GM23248 (cell line): ENCODE data around the gene DCTN4. TPM values are rescaled to one million over a fixed set of nuclear protein-coding genes. Genes with fewer than 3 reads are reported as not detected.

ENCODE experiments used
- DNase-seq: peaks from one replicate; pipeline ENCODE4 v3.0.0-alpha.2; 2015
- H2AFZ ChIP-seq: fragments of 200-600 bp; sonication (generic); 2 replicates; pipeline ENCODE4 v1.6.1; 2016; ENCODE audit warnings: antibody characterized with exemption
- H3F3A ChIP-seq: fragments of 200-600 bp; sonication (generic); 2 replicates; pipeline ENCODE4 v1.6.1; 2016; ENCODE audit warnings: mild to moderate bottlenecking, antibody characterized with exemption, mixed run types; ENCODE audit not compliant: insufficient read depth
- H3K27ac ChIP-seq: fragments of 200-600 bp; sonication (generic); 2 replicates; pipeline ENCODE4 v1.5.1; 2016; ENCODE audit warnings: mild to moderate bottlenecking
- H3K27me3 ChIP-seq: fragments of 200-600 bp; sonication (generic); replicated peaks from 2 replicates; pipeline ENCODE4 v1.6.1; 2016; ENCODE audit warnings: mild to moderate bottlenecking; ENCODE audit not compliant: insufficient read depth
- H3K36me3 ChIP-seq: fragments of 200-600 bp; sonication (generic); 2 replicates; pipeline ENCODE4 v1.6.1; 2016; ENCODE audit warnings: low read depth, mild to moderate bottlenecking
- H3K4me1 ChIP-seq: fragments of 200-600 bp; sonication (generic); 2 replicates; pipeline ENCODE4 v1.6.1; 2016; ENCODE audit warnings: mild to moderate bottlenecking; ENCODE audit not compliant: insufficient read depth
- H3K4me2 ChIP-seq: fragments of 200-600 bp; sonication (generic); one replicate; pipeline ENCODE4 v1.6.1; 2016; ENCODE audit warnings: mild to moderate bottlenecking; ENCODE audit not compliant: unreplicated experiment
- H3K4me3 ChIP-seq: fragments of 200-600 bp; sonication (generic); 2 replicates; pipeline ENCODE4 v1.5.1; 2016; ENCODE audit warnings: mild to moderate bottlenecking
- H3K79me2 ChIP-seq: fragments of 200-600 bp; sonication (generic); 2 replicates; pipeline ENCODE4 v1.6.1; 2016; ENCODE audit warnings: mild to moderate bottlenecking; ENCODE audit not compliant: insufficient read depth
- H3K9ac ChIP-seq: fragments of 200-600 bp; sonication (generic); 2 replicates; pipeline ENCODE4 v1.6.1; 2016; ENCODE audit warnings: mild to moderate bottlenecking
- H3K9me2 ChIP-seq: fragments of 200-600 bp; sonication (generic); 2 replicates; pipeline ENCODE4 v1.6.1; 2016; ENCODE audit warnings: mixed run types, mild to moderate bottlenecking, moderate library complexity; ENCODE audit not compliant: insufficient read depth
- H3K9me3 ChIP-seq: fragments of 200-600 bp; sonication (generic); one replicate; pipeline ENCODE4 v1.6.1; 2017; ENCODE audit warnings: low read depth
- H4K20me1 ChIP-seq: fragments of 200-600 bp; sonication (generic); 2 replicates; pipeline ENCODE4 v1.6.0; 2016; ENCODE audit not compliant: insufficient read depth
- EZH2 ChIP-seq: fragments of 200-600 bp; sonication (generic); IDR thresholded peaks from 2 replicates; pipeline ENCODE4 v1.6.1; 2018; ENCODE audit warnings: antibody characterized with exemption, mild to moderate bottlenecking; ENCODE audit not compliant: insufficient read depth, poor library complexity, severe bottlenecking
- EZH2phosphoT487 ChIP-seq: fragments of 200-600 bp; sonication (generic); IDR thresholded peaks from 2 replicates; pipeline ENCODE4 v1.6.1; 2018; ENCODE audit warnings: antibody characterized with exemption, moderate library complexity, mild to moderate bottlenecking, low read depth; ENCODE audit not compliant: insufficient read depth
- WGBS, 2 experiments: methylation state at CpG; one replicate each; pipeline ENCODE4 v1.1.6; 2015 to 2017; ENCODE audit warnings: low lambda C conversion rate in 2 of 2, low coverage in 1 of 2; ENCODE audit errors: missing lambda C conversion rate in 2 of 2; 5-methylcytosine and 5-hydroxymethylcytosine counted together
- in situ Hi-C: fragments of 300-500 bp; cut with MboI; formaldehyde crosslinking; loops from 2 replicates; pipeline ENCODE4 v1.15.0; 2020
- polyA plus RNA-seq: library from polyadenylated mRNA; unstranded; fragments of >200 nt; fragmentation: Nextera tagmentation; extraction: Ambion mirVana; gene quantifications from 2 replicates; pipeline ENCODE4 v1.2.1, GENCODE V29; 2016
- total RNA-seq: library from RNA; depleted of rRNA; stranded (reverse); fragments of >200 nt; shearing (Covaris generic); gene quantifications from 2 replicates; pipeline ENCODE4 v1.2.3, GENCODE V29; 2014; rRNA removed

DCTN4 gene
- total RNA-seq, result 46.9 and 47.1 TPM in 2 replicates
- 30.1 and 34.5 TPM in 2 replicates for polyA plus RNA-seq

- in situ Hi-C loops, result no loop called here
- H4K20me1 ChIP-seq, result no peaks in the 10 kb centered on the region
- H3K79me2 ChIP-seq, result peaks cover 43% of the 10 kb centered on the region
- peak within 1 kb of the TSS; percentile 97 for H3K4me3 ChIP-seq
- DNase-seq, result peak; percentile 99
- no peaks in the 10 kb centered on the region for H3K27me3 ChIP-seq
- TF ChIP-seq EZH2 (no peak), EZH2phosphoT487 (no peak)
- H2AFZ ChIP-seq, result peak within 1 kb of the TSS; percentile 100
- H3F3A ChIP-seq, result peaks cover 32% of the 10 kb centered on the region
- H3K36me3 ChIP-seq, result peaks cover 26% of the 10 kb centered on the region
- peak within 1 kb of the TSS; percentile 86 for H3K9ac ChIP-seq
- peaks cover 35% of the 10 kb centered on the region for H3K4me1 ChIP-seq
- H3K4me2 ChIP-seq, result peak within 1 kb of the TSS; percentile 98
- H3K9me2 ChIP-seq, result no peaks in the 10 kb centered on the region
- peak within 1 kb of the TSS; percentile 98 for H3K27ac ChIP-seq
- 1% methylated on average over 49 to 50 of the region's 51 CpGs for WGBS, 2 experiments
- H3K9me3 ChIP-seq, result no peaks in the 10 kb centered on the region
Measured at GRCh38 chr5:150758531-150759333, at the start of gene DCTN4. Gene DCTN4 (minus strand): TSS chr5:150759017. CDS start chr5:150758993, 24 bp downstream.

- in situ Hi-C loops, result no loop called here
- Histone ChIP-seq H4K20me1 (no peaks in the 10 kb centered on the region), H3K4me1 (peaks cover 9% of the 10 kb centered on the region; the same call in 1 of the 2 replicates), H2AFZ (no peak overlapping the region), H3K9ac (no peak overlapping the region), H3K36me3 (no peaks in the 10 kb centered on the region), H3K27ac (no peak overlapping the region), H3K4me2 (no peak overlapping the region), H3K79me2 (no peaks in the 10 kb centered on the region), H3K27me3 (no peaks in the 10 kb centered on the region), H3F3A (peaks cover 20% of the 10 kb centered on the region), H3K9me2 (no peaks in the 10 kb centered on the region), H3K4me3 (no peak overlapping the region), H3K9me3 (no peaks in the 10 kb centered on the region)
- TF ChIP-seq EZH2 (no peak), EZH2phosphoT487 (no peak)
- DNase-seq, result no peak
- 87 to 91% methylated on average over 6 of the region's 6 CpGs for WGBS, 2 experiments
Measured at GRCh38 chr5:150804388-150804787, 45.6 kb upstream of the DCTN4 start.

- Histone ChIP-seq H3K36me3 (peaks cover 17% of the 10 kb centered on the region), H3K79me2 (peaks cover 7% of the 10 kb centered on the region), H4K20me1 (no peaks in the 10 kb centered on the region), H3K9me3 (no peaks in the 10 kb centered on the region), H3K4me1 (peaks cover 9% of the 10 kb centered on the region; the same call in 1 of the 2 replicates), H3K4me2 (peak overlapping the region; percentile 93), H3F3A (peaks cover 38% of the 10 kb centered on the region), H3K9ac (peak overlapping the region; percentile 64), H3K27me3 (no peaks in the 10 kb centered on the region), H3K4me3 (peak overlapping the region; percentile 68), H2AFZ (peak overlapping the region; percentile 97), H3K27ac (peak overlapping the region; percentile 57), H3K9me2 (no peaks in the 10 kb centered on the region)
- WGBS, 2 experiments, result 3% methylated on average over 15 of the region's 15 CpGs
- in situ Hi-C loops, result no loop called here
- no peak for TF ChIP-seq EZH2phosphoT487
- peak; percentile 85 for DNase-seq
Measured at GRCh38 chr5:150801117-150801927, 42.5 kb upstream of the DCTN4 start.

- no peak overlapping the region for H3K9ac ChIP-seq
- H3K36me3 ChIP-seq, result peaks cover 23% of the 10 kb centered on the region
- no peaks in the 10 kb centered on the region for H3K27me3 ChIP-seq
- peaks cover 46% of the 10 kb centered on the region for H3K79me2 ChIP-seq
- no peak overlapping the region for H3K4me3 ChIP-seq
- TF ChIP-seq EZH2phosphoT487 (no peak), EZH2 (no peak)
- in situ Hi-C loops, result no loop called here
- 100% methylated on average over 2 of the region's 2 CpGs for WGBS, 2 experiments
- no peak overlapping the region for H2AFZ ChIP-seq
- H3K4me1 ChIP-seq, result peaks cover 12% of the 10 kb centered on the region
- H3F3A ChIP-seq, result peaks cover 56% of the 10 kb centered on the region
- DNase-seq, result no peak
- H3K9me2 ChIP-seq, result no peaks in the 10 kb centered on the region
- H4K20me1 ChIP-seq, result no peaks in the 10 kb centered on the region
- H3K27ac ChIP-seq, result no peak overlapping the region
- no peaks in the 10 kb centered on the region for H3K9me3 ChIP-seq
- no peak overlapping the region for H3K4me2 ChIP-seq
Measured at GRCh38 chr5:150797384-150797783, 38.6 kb upstream of the DCTN4 start.
